NCI-H2029 treated with DMSO at 0.1 percent for 48 hours (cell line): Measurements from ENCODE around the gene GPATCH8.
"Not testable (repeated sequence)": the region's sequence is repeated elsewhere in the genome, so short reads cannot be mapped to it uniquely, and the experiment has no call there.

Experiments used
- DNase-seq: peaks from one replicate; lab custom pipeline; 2025; lab: John Stamatoyannopoulos, UW

Gene GPATCH8

GRCh38 chr17:44374306-44375195 is 128.7 kb downstream of the GPATCH8 start:
- no peak for DNase-seq

- DNase-seq, result no peak
Observed at GRCh38 chr17:44372036-44372435, 131.2 kb downstream of the GPATCH8 start.

GRCh38 chr17:44369414-44370023 is 133.7 kb downstream of the GPATCH8 start:
- not testable (repeated sequence) for DNase-seq

- not testable (repeated sequence) for DNase-seq
Observed at GRCh38 chr17:44368391-44369243, 134.6 kb downstream of the GPATCH8 start.

- no peak for DNase-seq
Observed at GRCh38 chr17:44367231-44367979, 135.8 kb downstream of the GPATCH8 start.

GRCh38 chr17:44365051-44365450 is 138.2 kb downstream of the GPATCH8 start:
- not testable (repeated sequence) for DNase-seq

- no peak for DNase-seq
Observed at GRCh38 chr17:44363613-44364159, 139.5 kb downstream of the GPATCH8 start, which contains the start of gene FAM171A2. Gene FAM171A2, minus strand, starts transcription at chr17:44363853. Its CDS starts 139 bp downstream, at chr17:44363714.

- no peak for DNase-seq
Observed at GRCh38 chr17:44362949-44363612, 140.1 kb downstream of the GPATCH8 start.

- no peak for DNase-seq
Observed at GRCh38 chr17:44362459-44362948, 140.7 kb downstream of the GPATCH8 start.

- no peak for DNase-seq
Observed at GRCh38 chr17:44361292-44362260, 141.6 kb downstream of the GPATCH8 start.

GRCh38 chr17:44360826-44361225 is 142.4 kb downstream of the GPATCH8 start:
- no peak for DNase-seq

- DNase-seq, result no peak
Observed at GRCh38 chr17:44360144-44360533, 143.1 kb downstream of the GPATCH8 start.

GRCh38 chr17:44359458-44360143 is 143.6 kb downstream of the GPATCH8 start:
- DNase-seq, result no peak

GRCh38 chr17:44359006-44359405 is 144.2 kb downstream of the GPATCH8 start:
- no peak for DNase-seq

GRCh38 chr17:44358066-44358465 is 145.1 kb downstream of the GPATCH8 start:
- DNase-seq, result no peak

- no peak for DNase-seq
Observed at GRCh38 chr17:44356241-44356640, 147.0 kb downstream of the GPATCH8 start.

- DNase-seq, result no peak
Observed at GRCh38 chr17:44355642-44356099, 147.5 kb downstream of the GPATCH8 start.
